Stimulated activated CD8-positive, alpha-beta memory T cell treated with anti-CD3 and anti-CD28 coated beads, Interleukin-2, amount 100 ng/mL, for 1 hour (primary cell): ENCODE data around the gene COL13A1.

Experiments used
- DNase-seq, 2 donors: peaks; one replicate each; pipeline ENCODE4 v3.0.0-alpha.2; 2020; ENCODE audit warnings: low read depth in 2 of 2

Gene COL13A1

GRCh38 chr10:69906425-69906824 is 104.7 kb downstream of the COL13A1 start:
- no peak for DNase-seq

- DNase-seq: no peak
Measured at GRCh38 chr10:69907517-69907916, 105.8 kb downstream of the COL13A1 start.

GRCh38 chr10:69908124-69908523 is 106.4 kb downstream of the COL13A1 start:
- no peak for DNase-seq

GRCh38 chr10:69910561-69910960 is 108.9 kb downstream of the COL13A1 start:
- DNase-seq: no peak

GRCh38 chr10:69911613-69912528 is 110.2 kb downstream of the COL13A1 start:
- no peak for DNase-seq

GRCh38 chr10:69912589-69912988 is 110.9 kb downstream of the COL13A1 start:
- DNase-seq: no peak

- no peak for DNase-seq
Measured at GRCh38 chr10:69913606-69914382, 112.1 kb downstream of the COL13A1 start.

GRCh38 chr10:69914398-69915214 is 112.9 kb downstream of the COL13A1 start:
- DNase-seq: peak; percentile 4 to 22

GRCh38 chr10:69915215-69915560 is 113.5 kb downstream of the COL13A1 start:
- no peak for DNase-seq

GRCh38 chr10:69916118-69916517 is 114.4 kb downstream of the COL13A1 start:
- DNase-seq: no peak

GRCh38 chr10:69918036-69918435 is 116.3 kb downstream of the COL13A1 start:
- DNase-seq: no peak

GRCh38 chr10:69919250-69919649 is 117.5 kb downstream of the COL13A1 start:
- no peak for DNase-seq

- no peak for DNase-seq
Measured at GRCh38 chr10:69925111-69925510, 123.4 kb downstream of the COL13A1 start.

- no peak for DNase-seq
Measured at GRCh38 chr10:69928339-69928738, 126.6 kb downstream of the COL13A1 start.

- no peak for DNase-seq
Measured at GRCh38 chr10:69929575-69929974, 127.9 kb downstream of the COL13A1 start.

GRCh38 chr10:69934768-69935167 is 133.1 kb downstream of the COL13A1 start:
- no peak for DNase-seq

GRCh38 chr10:69936091-69936490 is 134.4 kb downstream of the COL13A1 start:
- DNase-seq: no peak

- no peak for DNase-seq
Measured at GRCh38 chr10:69938541-69938991, 136.9 kb downstream of the COL13A1 start.

GRCh38 chr10:69939061-69939460 is 137.4 kb downstream of the COL13A1 start:
- DNase-seq: no peak

GRCh38 chr10:69939481-69939880 is 137.8 kb downstream of the COL13A1 start:
- DNase-seq: no peak

- no peak for DNase-seq
Measured at GRCh38 chr10:69941730-69942129, 140.0 kb downstream of the COL13A1 start.

GRCh38 chr10:69943292-69943820 is 141.7 kb downstream of the COL13A1 start:
- DNase-seq: no peak
